Ovary (tissue), 3 donors: ENCODE data around the gene TBX3.

Source experiments
- CTCF ChIP-seq, 3 donors: fragments of 450-650 bp in 2 of 3; fragments of 200-600 bp in 1 of 3; IDR thresholded peaks; one replicate each; pipeline versions ENCODE4 v1.5.1 to v1.8.0; 2016 to 2022; ENCODE audit warnings: antibody characterized with exemption in 3 of 3, mild to moderate bottlenecking in 1 of 3
- EP300 ChIP-seq: sonication (generic); formaldehyde crosslinking; IDR thresholded peaks from one replicate; pipeline ENCODE4 v1.6.1; 2017; ENCODE audit warnings: antibody characterized with exemption
- POLR2A ChIP-seq: fragments of 450-650 bp; IDR thresholded peaks from one replicate; pipeline ENCODE4 v1.6.1; 2017; ENCODE audit warnings: antibody characterized with exemption, mild to moderate bottlenecking, moderate library complexity
- donor health status: DM: no; HTN: no; CAD: no.

GRCh38 chr12:114680604-114681069 is 3.3 kb downstream of the TBX3 start:
- TF ChIP-seq EP300, result no peak
- TF ChIP-seq CTCF (IDR thresholded peaks at IDR 0.05), result no peak
- TF ChIP-seq POLR2A, result no peak
